Heart right ventricle (tissue), 16 donors: ENCODE results near the gene BLNK. TPM values are rescaled to one million over a fixed set of nuclear protein-coding genes. Genes with fewer than 3 reads are reported as not detected.

Source experiments
- ATAC-seq, 8 donors: fragments of 200-7000 bp; cut with Tn5 transposase; one replicate each; pipeline ENCODE4 v1.9.1; 2020; ENCODE audit warnings: mild to moderate bottlenecking in 8 of 8, moderate library complexity in 8 of 8, moderate number of reproducible peaks in 1 of 8
- DNase-seq, 2 donors: peaks; one replicate each; pipeline ENCODE4 v3.0.0-alpha.2; 2020
- H3K27ac ChIP-seq, 10 donors: fragments of 200-600 bp; sonication (generic) in 2 of 10; one replicate each; pipeline versions ENCODE4 v1.5.0 to v1.8.0; 2020 to 2022; ENCODE audit warnings: mild to moderate bottlenecking in 3 of 10
- H3K27me3 ChIP-seq, 7 donors: fragments of 200-600 bp; one replicate each; pipeline ENCODE4 v1.8.0; 2021 to 2022; ENCODE audit warnings: mild to moderate bottlenecking in 2 of 7
- H3K36me3 ChIP-seq, 9 donors: fragments of 200-600 bp; sonication (generic) in 1 of 9; one replicate each; pipeline versions ENCODE4 v1.5.0 to v1.8.0; 2020 to 2022; ENCODE audit warnings: mild to moderate bottlenecking in 2 of 9
- H3K4me1 ChIP-seq, 9 donors: fragments of 200-600 bp; sonication (generic) in 1 of 9; one replicate each; pipeline versions ENCODE4 v1.5.0 to v1.8.0; 2020 to 2022; ENCODE audit warnings: mild to moderate bottlenecking in 4 of 9
- H3K4me3 ChIP-seq, 10 donors: fragments of 200-600 bp; sonication (generic) in 2 of 10; one replicate each; pipeline versions ENCODE4 v1.5.0 to v1.8.0; 2020 to 2022; ENCODE audit warnings: mild to moderate bottlenecking in 7 of 10, moderate library complexity in 2 of 10
- H3K9me3 ChIP-seq, 11 donors: fragments of 200-600 bp in 10 of 11; sonication (generic) in 2 of 11; one replicate each; pipeline versions ENCODE4 v1.5.0 to v1.8.0; 2013 to 2022; ENCODE audit warnings: mild to moderate bottlenecking in 2 of 11, control low read depth in 1 of 11, moderate library complexity in 1 of 11
- WGBS, 2 donors: extraction: QIAGEN DNeasy Blood & Tissue Kit; methylation state at CpG; one replicate each; pipeline ENCODE4 v1.1.7; 2013; ENCODE audit warnings: inconsistent platforms in 1 of 2; 5-methylcytosine and 5-hydroxymethylcytosine counted together
- intact Hi-C, 10 donors: fragments of 100-400 bp; cut with DNase I; formaldehyde crosslinking; loops; one replicate each; pipeline versions ENCODE4 v1.11.1 to v1.14.2; 2022
- polyA plus RNA-seq, 2 donors: library from polyadenylated mRNA; stranded (reverse); fragments of 200-250 nt; gene quantifications; one replicate each; pipeline ENCODE4 v1.2.3, GENCODE V29; 2013
- total RNA-seq, 10 donors: library from RNA; stranded (reverse); fragmentation: NEBNext Ultra II Directional in 3 of 10; extraction: Animal tissue kit (Norgen Biotek cat#: 25700) in 3 of 10; gene quantifications; one replicate each; pipeline versions ENCODE4 v1.2.1 to v1.2.4, GENCODE V29; 2021 to 2023
- TF ChIP-seq, protein P1 (sequence below), 9 donors: fragments of 200-600 bp; sonication (generic) in 2 of 9; IDR thresholded peaks; one replicate each; pipeline versions ENCODE4 v1.5.0 to v1.8.0; 2021 to 2022; ENCODE audit warnings: antibody characterized with exemption in 9 of 9, mild to moderate bottlenecking in 5 of 9, moderate library complexity in 1 of 9
- donor health status: Arrhythmogenic right ventricular cardiomyopathy.
- donor health status: ischemic (EF 13 %, LVEDD 7.1; RV severe dilation, severe dysfunction).
- donor health status: healthy with polysubstance abuse.
- donor health status: DM: no; HTN: yes; CAD: no.
- donor health status: DM: no; HTN: no; CAD: no.
- donor health status: ischemic (EF 25% LVEDD 6.9; RV normal size, moderate dysfunction).
- donor health status: ischemic (EF 25% LVEDD 5.7; RV mildly dilated, moderate dysfunction).
- donor health status: healthy.
- donor health status: DM: yes; HTN: yes; CAD: no.
- donor health status: Ischemic cardiomyopathy.
- donor health status: ischemic (EF 35%, LVEDD 5.7; RV mildly dilated, moderate dysfunction).
- donor health status: nonischemic (EF 11% LVEDD 7.7; RV severe dilation, severe dysfunction).
- donor health status: DM: yes; HTN: yes; CAD: no.
- donor health status: PGD.
- donor health status: ischemic (EF 29% LVEDD 5.4; RV normal size, mild dysfunction).
- donor health status: nonischemic (EF 23%, LVEDD 6.1; RV moderate dilation, normal function).

BLNK gene
- total and polyA plus RNA-seq, 12 donors: 0.25 to 4.4 (median 0.65) TPM

DNA sequence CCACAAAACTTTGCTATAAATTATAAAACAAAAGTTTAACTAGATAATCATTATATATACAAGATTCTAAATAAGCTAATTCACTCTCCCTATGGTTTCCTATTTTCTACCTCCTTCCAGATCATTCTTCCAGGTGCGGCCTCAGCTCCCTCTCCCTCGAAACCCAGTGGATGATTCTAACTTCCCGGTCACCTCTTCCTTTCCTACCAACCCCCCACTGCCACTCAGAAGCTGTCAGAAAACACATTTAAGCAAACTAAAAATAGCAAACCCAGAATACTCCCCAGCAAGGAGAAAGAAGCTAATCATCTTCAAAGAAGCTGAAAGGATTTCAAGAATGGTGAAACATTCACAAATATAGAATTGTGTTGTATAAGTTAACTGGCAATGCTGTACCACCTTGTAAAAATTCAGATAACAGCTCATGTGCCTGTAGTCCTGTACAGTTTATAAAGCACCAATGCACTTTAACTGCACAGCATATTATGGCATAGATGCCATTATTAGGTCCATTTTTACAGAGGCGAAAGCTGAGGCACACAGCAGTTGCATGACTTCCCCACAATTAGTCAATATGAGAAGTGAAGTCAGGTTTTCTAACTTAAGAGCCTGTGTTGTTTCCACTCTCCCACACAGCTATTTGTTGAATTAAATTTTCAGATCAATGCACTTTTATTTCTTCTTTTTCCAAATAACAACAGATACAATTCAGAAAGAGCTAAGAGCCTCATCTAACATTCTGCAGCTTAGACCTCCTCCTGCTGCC lies 19.2 kb upstream of the BLNK start:
- Histone ChIP-seq H3K27ac (no peak overlapping the region), H3K4me1 (peaks cover 0 to 6% (median 0%) of the 10 kb centered on the region in 9 donors), H3K4me3 (no peak overlapping the region), H3K36me3 (no peaks in the 10 kb centered on the region), H3K9me3 (no peaks in the 10 kb centered on the region), H3K27me3 (peaks cover 0 to 61% (median 29%) of the 10 kb centered on the region in 7 donors)
- intact Hi-C loops: loop anchor here in 9 of 10 donors (2.0 to 10.0 kb wide), 5 partner anchors 58 to 278 kb away; no protein-coding TSS in a partner anchor
- ATAC-seq (no peak), DNase-seq (no peak)
- TF ChIP-seq, protein P1, sequence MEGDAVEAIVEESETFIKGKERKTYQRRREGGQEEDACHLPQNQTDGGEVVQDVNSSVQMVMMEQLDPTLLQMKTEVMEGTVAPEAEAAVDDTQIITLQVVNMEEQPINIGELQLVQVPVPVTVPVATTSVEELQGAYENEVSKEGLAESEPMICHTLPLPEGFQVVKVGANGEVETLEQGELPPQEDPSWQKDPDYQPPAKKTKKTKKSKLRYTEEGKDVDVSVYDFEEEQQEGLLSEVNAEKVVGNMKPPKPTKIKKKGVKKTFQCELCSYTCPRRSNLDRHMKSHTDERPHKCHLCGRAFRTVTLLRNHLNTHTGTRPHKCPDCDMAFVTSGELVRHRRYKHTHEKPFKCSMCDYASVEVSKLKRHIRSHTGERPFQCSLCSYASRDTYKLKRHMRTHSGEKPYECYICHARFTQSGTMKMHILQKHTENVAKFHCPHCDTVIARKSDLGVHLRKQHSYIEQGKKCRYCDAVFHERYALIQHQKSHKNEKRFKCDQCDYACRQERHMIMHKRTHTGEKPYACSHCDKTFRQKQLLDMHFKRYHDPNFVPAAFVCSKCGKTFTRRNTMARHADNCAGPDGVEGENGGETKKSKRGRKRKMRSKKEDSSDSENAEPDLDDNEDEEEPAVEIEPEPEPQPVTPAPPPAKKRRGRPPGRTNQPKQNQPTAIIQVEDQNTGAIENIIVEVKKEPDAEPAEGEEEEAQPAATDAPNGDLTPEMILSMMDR (IDR thresholded peaks at IDR 0.05): no peak
- 64 to 66% methylated on average over 4 of the region's 4 CpGs for WGBS, 2 donors

DNA sequence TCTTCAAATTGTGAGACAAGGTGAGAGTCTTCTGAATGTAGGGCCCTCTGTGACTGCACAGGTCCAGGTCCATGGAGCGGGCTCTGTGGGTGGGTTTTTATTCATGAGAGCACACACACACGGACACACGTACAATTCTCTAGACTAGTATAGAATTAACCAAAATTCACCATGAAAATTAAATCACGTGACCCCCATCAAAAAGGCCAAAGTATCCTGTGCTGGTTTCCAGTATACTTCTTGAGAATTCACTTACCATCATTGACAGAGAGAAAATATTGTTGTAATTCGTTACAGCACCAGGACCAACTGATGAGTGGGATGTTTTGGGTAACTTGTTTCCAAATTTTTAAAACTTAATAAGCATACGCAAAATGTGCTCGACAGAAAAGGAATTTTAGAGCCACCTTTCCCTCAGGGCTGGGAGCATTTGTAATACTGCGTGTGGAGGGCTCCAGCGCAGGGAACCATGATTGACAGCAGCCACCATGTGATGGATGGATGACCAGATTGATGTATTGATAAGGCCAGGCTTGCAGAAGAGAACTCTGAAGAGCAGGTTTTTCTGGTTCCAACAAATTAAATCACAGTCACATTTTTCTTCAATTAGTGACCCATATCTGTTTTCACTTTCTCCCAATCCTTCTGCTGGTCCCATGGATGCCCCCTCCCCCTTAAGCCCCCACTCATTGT lies 18.0 kb upstream of the BLNK start:
- DNase-seq (no peak), ATAC-seq (no peak)
- TF ChIP-seq, protein P1 (IDR thresholded peaks at IDR 0.05): no peak
- 89 to 92% methylated on average over 9 of the region's 9 CpGs for WGBS, 2 donors
- intact Hi-C loops: loop anchor here in 1 of 10 donors (5.0 kb wide), 1 partner anchor 57 kb away; no protein-coding TSS in a partner anchor
- H3K36me3 ChIP-seq: no peaks in the 10 kb centered on the region
- no peaks in the 10 kb centered on the region for H3K9me3 ChIP-seq
- H3K27me3 ChIP-seq: peaks cover 0 to 56% (median 17%) of the 10 kb centered on the region in 7 donors
- peaks cover 0 to 6% (median 0%) of the 10 kb centered on the region in 9 donors for H3K4me1 ChIP-seq
- H3K27ac ChIP-seq: no peak overlapping the region
- H3K4me3 ChIP-seq: no peak overlapping the region

DNA sequence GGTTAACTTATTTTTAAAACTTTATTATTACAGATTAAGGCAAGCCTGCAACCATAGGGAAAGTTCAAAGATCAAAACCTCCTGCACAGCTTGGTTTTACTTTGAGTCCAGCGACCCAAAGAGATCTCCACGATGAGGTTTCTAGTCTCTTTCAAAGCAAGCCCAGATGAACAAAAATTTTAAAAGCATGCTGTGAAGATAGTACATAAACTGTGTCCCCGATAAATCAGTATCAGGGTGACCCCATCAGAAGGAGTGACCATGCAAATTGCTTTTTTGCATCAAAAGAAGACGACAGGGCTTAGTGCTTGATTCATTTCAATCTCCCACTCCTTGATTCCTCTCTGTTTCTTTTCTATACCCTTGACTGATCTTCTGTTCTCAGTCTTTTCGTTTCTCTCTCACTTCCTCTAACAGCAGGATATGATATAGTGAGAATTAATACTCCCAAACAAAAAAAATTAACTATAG lies 16.8 kb upstream of the BLNK start:
- Histone ChIP-seq H3K27me3 (peaks cover 0 to 48% (median 12%) of the 10 kb centered on the region in 7 donors), H3K4me1 (peaks cover 0 to 6% (median 0%) of the 10 kb centered on the region in 9 donors), H3K9me3 (no peaks in the 10 kb centered on the region), H3K36me3 (no peaks in the 10 kb centered on the region), H3K27ac (no peak overlapping the region), H3K4me3 (no peak overlapping the region)
- intact Hi-C loops: loop anchor here in 1 of 10 donors (5.0 kb wide), 1 partner anchor 56 kb away; no protein-coding TSS in a partner anchor
- TF ChIP-seq, protein P1 (IDR thresholded peaks at IDR 0.05): no peak
- DNase-seq: no peak
- ATAC-seq: no peak
- 53% methylated on average over 5 of the region's 5 CpGs for WGBS, 2 donors

DNA sequence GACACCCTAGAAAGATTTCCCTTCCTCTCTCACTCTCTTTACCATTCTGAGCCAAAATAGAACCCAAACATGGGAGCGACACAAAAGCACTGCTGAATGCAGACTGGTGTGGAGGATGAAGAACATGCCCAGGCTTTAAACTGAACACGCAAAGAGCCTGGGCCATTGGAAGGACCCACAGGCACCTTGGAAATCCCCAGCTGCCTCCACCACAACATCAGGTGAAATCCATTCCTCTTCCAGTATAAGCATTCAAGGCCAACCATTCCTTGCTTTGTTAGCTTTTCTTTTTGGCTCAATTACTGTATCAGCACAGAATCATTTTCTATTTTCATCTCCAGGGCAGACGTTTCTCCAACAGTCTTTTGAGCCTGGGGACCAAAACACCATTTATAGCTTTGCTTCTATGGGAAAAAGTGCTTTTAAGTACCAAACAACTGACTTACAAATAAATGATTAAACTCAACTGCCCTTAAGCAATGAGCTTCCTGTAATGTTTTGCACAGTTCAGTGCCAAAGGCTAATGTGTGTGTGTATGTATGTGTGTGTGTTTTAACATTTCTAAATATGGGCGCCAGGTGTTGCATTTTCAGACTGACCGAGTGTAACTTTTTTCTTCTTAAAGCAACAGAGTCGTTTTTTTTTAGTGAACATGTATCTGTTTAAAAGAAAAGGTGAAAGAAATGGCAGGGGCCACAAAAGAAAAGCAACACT lies 16.2 kb upstream of the BLNK start:
- Histone ChIP-seq H3K4me1 (peaks cover 0 to 6% (median 0%) of the 10 kb centered on the region in 9 donors), H3K27ac (no peak overlapping the region), H3K36me3 (no peaks in the 10 kb centered on the region), H3K27me3 (peaks cover 0 to 48% (median 12%) of the 10 kb centered on the region in 7 donors), H3K9me3 (no peaks in the 10 kb centered on the region), H3K4me3 (no peak overlapping the region)
- TF ChIP-seq, protein P1 (IDR thresholded peaks at IDR 0.05): no peak
- intact Hi-C loops: loop anchor here in 1 of 10 donors (5.0 kb wide), 1 partner anchor 55 kb away; no protein-coding TSS in a partner anchor
- ATAC-seq (peak in 1 of 8 donors; percentile 37), DNase-seq (no peak)
- 34 to 41% methylated on average over 6 of the region's 6 CpGs for WGBS, 2 donors
